Upper lobe of left lung (tissue), 4 donors: Measurements from ENCODE around the gene EFHC2.

Experiments
- EP300 ChIP-seq, 4 donors: sonication (generic); formaldehyde crosslinking; IDR thresholded peaks; one replicate each; pipeline ENCODE4 v1.5.1; 2017; ENCODE audit warnings: antibody characterized with exemption in 4 of 4, control low read depth in 2 of 4
- POLR2A ChIP-seq, 4 donors: fragments of 450-650 bp; IDR thresholded peaks; one replicate each; pipeline ENCODE4 v1.5.1; 2016 to 2017; ENCODE audit warnings: antibody characterized with exemption in 4 of 4, mild to moderate bottlenecking in 2 of 4
- POLR2AphosphoS5 ChIP-seq, 2 donors: sonication (generic); formaldehyde crosslinking; IDR thresholded peaks; one replicate each; pipeline ENCODE4 v1.5.1; 2017; ENCODE audit warnings: antibody characterized with exemption in 2 of 2
- TF ChIP-seq, protein P1 (sequence below), 6 experiments: fragments of 450-650 bp in 4 of 6; fragments of 200-600 bp in 2 of 6; sonication (generic) in 2 of 6; IDR thresholded peaks; one replicate each; pipeline ENCODE4 v1.5.1; 2016 to 2019; ENCODE audit warnings: antibody characterized with exemption in 6 of 6

DNA sequence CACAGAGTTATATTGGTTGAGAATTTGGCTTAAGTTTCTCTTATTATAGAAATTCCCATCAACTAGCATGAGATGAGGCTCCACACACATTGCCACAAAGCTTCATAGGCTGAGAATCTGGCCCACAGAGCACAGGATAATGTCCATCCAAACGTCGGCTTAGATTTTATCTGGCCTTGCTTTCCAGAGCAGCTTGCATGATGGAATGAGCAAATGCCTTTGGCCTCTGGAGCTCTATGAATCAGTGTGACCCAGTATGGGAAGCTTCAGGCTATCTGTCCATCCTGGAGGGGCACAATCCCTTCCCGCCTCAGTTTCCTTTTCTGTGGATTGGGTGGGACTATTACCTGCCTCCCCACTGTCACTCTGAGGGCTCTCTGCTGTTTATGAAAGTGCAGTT, 238.8 kb downstream of the EFHC2 start:
- TF ChIP-seq POLR2A (IDR thresholded peaks at IDR 0.05), result no peak
- TF ChIP-seq POLR2AphosphoS5 (IDR thresholded peaks at IDR 0.05), result no peak
- TF ChIP-seq, protein P1, sequence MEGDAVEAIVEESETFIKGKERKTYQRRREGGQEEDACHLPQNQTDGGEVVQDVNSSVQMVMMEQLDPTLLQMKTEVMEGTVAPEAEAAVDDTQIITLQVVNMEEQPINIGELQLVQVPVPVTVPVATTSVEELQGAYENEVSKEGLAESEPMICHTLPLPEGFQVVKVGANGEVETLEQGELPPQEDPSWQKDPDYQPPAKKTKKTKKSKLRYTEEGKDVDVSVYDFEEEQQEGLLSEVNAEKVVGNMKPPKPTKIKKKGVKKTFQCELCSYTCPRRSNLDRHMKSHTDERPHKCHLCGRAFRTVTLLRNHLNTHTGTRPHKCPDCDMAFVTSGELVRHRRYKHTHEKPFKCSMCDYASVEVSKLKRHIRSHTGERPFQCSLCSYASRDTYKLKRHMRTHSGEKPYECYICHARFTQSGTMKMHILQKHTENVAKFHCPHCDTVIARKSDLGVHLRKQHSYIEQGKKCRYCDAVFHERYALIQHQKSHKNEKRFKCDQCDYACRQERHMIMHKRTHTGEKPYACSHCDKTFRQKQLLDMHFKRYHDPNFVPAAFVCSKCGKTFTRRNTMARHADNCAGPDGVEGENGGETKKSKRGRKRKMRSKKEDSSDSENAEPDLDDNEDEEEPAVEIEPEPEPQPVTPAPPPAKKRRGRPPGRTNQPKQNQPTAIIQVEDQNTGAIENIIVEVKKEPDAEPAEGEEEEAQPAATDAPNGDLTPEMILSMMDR (IDR thresholded peaks at IDR 0.05), result no peak
- no peak for TF ChIP-seq EP300 (IDR thresholded peaks at IDR 0.05)
